ENCODE data around the gene SH3GL2. TPM values are rescaled to one million over a fixed set of nuclear protein-coding genes. Genes with fewer than 3 reads are reported as not detected.

The SH3GL2 gene
- total RNA-seq, 1 donor from 2014 or later = not detected

GRCh38 chr9:17630531-17630949, 51.7 kb downstream of the SH3GL2 start:
- Histone ChIP-seq H3K27me3 (no peaks in the 10 kb centered on the region), H3K4me1 (no peaks in the 10 kb centered on the region), H3K27ac (no peak overlapping the region), H3K4me3 (no peak overlapping the region), H3K36me3 (no peaks in the 10 kb centered on the region), H3K9me3 (no peaks in the 10 kb centered on the region)
- no peak for TF ChIP-seq CTCF (IDR thresholded peaks at IDR 0.05)
- DNase-seq (ENCODE audit: low spot score in 2 of 2) = no peak
- intact Hi-C loops (cut with DNase I) = no loop called here

- Histone ChIP-seq H3K27ac (no peak overlapping the region), H3K36me3 (no peaks in the 10 kb centered on the region), H3K27me3 (no peaks in the 10 kb centered on the region), H3K4me1 (no peaks in the 10 kb centered on the region), H3K4me3 (no peak overlapping the region), H3K9me3 (no peaks in the 10 kb centered on the region)
- no peak for TF ChIP-seq CTCF (IDR thresholded peaks at IDR 0.05)
- intact Hi-C loops (cut with DNase I) = no loop called here
- no peak for DNase-seq (ENCODE audit: low spot score in 2 of 2)
Observed at GRCh38 chr9:17631396-17631795, 52.5 kb downstream of the SH3GL2 start.

- H3K4me1 ChIP-seq = no peaks in the 10 kb centered on the region
- H3K27ac ChIP-seq = no peak overlapping the region
- TF ChIP-seq CTCF (IDR thresholded peaks at IDR 0.05) = no peak
- no peak for DNase-seq (ENCODE audit: low spot score in 2 of 2)
- H3K27me3 ChIP-seq = no peaks in the 10 kb centered on the region
- no peaks in the 10 kb centered on the region for H3K9me3 ChIP-seq
- intact Hi-C loops (cut with DNase I) = no loop called here
- no peak overlapping the region for H3K4me3 ChIP-seq
- H3K36me3 ChIP-seq = no peaks in the 10 kb centered on the region
Observed at GRCh38 chr9:17632994-17633393, 54.1 kb downstream of the SH3GL2 start.

GRCh38 chr9:17635115-17635890, 56.4 kb downstream of the SH3GL2 start:
- no peak for TF ChIP-seq CTCF (IDR thresholded peaks at IDR 0.05)
- no peak overlapping the region for H3K27ac ChIP-seq
- DNase-seq (ENCODE audit: low spot score in 2 of 2) = no peak

GRCh38 chr9:17636349-17636748, 57.5 kb downstream of the SH3GL2 start:
- H3K4me1 ChIP-seq = no peaks in the 10 kb centered on the region
- H3K27ac ChIP-seq = no peak overlapping the region
- H3K4me3 ChIP-seq = no peak overlapping the region
- no peaks in the 10 kb centered on the region for H3K27me3 ChIP-seq
- intact Hi-C loops (cut with DNase I) = no loop called here
- no peaks in the 10 kb centered on the region for H3K36me3 ChIP-seq
- no peak for TF ChIP-seq CTCF (IDR thresholded peaks at IDR 0.05)
- no peak for DNase-seq (ENCODE audit: low spot score in 2 of 2)
- H3K9me3 ChIP-seq = no peaks in the 10 kb centered on the region

More at GRCh38 chr9:17635115-17635890, 56.4 kb downstream of the SH3GL2 start:
- Histone ChIP-seq H3K27me3 (no peaks in the 10 kb centered on the region), H3K4me3 (no peak overlapping the region), H3K9me3 (no peaks in the 10 kb centered on the region), H3K4me1 (no peaks in the 10 kb centered on the region), H3K36me3 (no peaks in the 10 kb centered on the region)
- intact Hi-C loops (cut with DNase I) = no loop called here

Measured in ascending aorta (tissue), 2 donors.